Measurements from ENCODE around the gene CCN2. TPM values are rescaled to one million over a fixed set of nuclear protein-coding genes. Genes with fewer than 3 reads are reported as not detected.

Gene CCN2
- total RNA-seq, 1 donor from 2014 or later: 4.1 TPM

DNA sequence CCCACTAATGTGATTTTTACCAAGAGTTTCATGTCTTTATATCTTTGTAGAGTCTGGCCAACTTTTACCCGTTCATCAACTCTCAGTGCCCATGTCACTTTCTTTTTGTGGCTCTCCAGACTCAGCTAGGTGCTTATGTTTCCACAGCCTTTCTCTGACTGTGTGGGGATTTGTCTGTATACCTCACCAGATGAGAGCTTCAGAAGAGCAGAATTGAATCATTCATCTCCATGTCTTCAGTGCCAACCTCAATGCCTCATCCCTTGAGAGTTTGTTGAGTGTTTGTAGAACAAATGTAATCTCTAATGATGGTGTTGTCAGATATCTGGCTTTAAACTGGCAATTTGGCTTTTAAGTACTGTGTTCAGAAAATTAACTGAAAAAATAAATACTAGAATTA lies 16.8 kb upstream of the CCN2 start:
- no peak for FAIRE-seq

GRCh38 chr6:131966443-131966842 lies 15.3 kb upstream of the CCN2 start:
- DNase-seq (ENCODE audit: low spot score in 2 of 2) (no peak), FAIRE-seq (no peak)

More for the DNA sequence above, 16.8 kb upstream of the CCN2 start:
- no peak for DNase-seq (ENCODE audit: low spot score in 2 of 2)

GRCh38 chr6:131963063-131963462 lies 11.9 kb upstream of the CCN2 start:
- no peak for FAIRE-seq

GRCh38 chr6:131960371-131961133 lies 9.4 kb upstream of the CCN2 start:
- DNase-seq (ENCODE audit: low spot score in 2 of 2) (no peak), FAIRE-seq (peak; percentile 66)

More at GRCh38 chr6:131963063-131963462, 11.9 kb upstream of the CCN2 start:
- no peak for DNase-seq (ENCODE audit: low spot score in 2 of 2)

DNA sequence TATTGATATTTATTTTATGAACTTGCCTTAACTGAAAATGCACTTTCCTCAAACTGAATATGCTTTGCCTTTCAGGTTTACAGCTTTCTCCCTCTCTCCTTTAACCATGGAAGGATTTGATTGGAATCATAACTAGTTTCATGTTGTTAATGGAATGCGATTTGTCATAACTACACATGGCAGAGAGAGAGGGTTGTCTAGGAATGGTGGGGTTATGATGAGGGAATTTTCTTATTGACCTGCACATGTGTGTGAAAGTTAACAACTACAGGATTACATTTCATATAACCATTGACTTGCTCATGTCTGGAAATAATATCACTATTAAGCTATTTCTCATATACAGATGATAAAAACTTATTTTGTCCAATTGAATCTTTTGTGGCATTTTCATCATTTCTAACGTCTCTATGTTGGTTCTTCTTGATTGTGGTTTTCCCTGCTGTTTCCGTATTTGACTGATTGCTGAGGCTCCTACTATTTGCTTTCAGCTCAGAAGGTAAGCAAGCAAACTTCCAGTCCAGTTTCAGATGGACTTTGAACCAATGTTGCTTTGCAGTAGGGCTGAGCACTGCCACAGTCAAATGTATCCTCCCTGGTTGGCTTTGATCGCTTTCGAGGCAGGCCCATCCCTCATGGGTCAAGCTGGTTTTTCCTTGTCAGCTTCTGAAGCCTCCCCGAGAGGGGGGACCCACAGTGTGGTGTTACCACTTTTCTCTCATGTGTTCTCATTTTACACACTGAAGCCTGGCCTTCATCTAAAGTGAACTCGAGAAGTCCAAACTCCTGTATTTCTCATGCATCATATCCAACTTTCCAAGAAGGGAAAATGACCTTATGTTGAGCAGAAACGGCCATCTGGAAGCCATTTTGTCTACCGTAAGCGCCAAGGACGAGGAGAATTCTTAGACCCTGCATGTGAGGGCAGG lies 7.6 kb upstream of the CCN2 start:
- DNase-seq (ENCODE audit: low spot score in 2 of 2): no peak
- no peak for FAIRE-seq

- no peak for FAIRE-seq
- DNase-seq (ENCODE audit: low spot score in 2 of 2): no peak
Measured at GRCh38 chr6:131958095-131958494, 6.9 kb upstream of the CCN2 start.

- no peak for FAIRE-seq
- DNase-seq (ENCODE audit: low spot score in 2 of 2): no peak
Measured at GRCh38 chr6:131955876-131956275, 4.7 kb upstream of the CCN2 start.

DNA sequence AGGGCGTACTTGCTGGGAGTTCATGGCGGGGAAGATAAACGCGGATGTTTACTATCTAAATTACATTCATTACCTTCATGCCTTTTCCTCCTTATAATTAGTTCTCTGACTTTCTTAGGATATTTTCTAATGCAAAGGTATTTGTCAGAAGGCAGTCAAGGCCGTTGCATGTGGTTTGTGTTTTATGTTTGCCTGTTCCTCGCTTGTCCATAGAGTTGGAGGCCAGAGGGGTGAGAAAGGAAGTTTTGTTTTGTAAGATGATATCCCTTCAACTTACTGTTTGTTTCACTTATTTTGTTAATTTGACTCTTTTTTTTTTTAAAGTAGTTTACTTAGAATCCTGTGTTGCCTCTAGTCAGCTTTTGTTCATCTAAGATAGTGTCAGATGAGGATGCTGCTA lies 4.0 kb upstream of the CCN2 start:
- FAIRE-seq: no peak
- no peak for DNase-seq (ENCODE audit: low spot score in 2 of 2)

- DNase-seq (ENCODE audit: low spot score in 2 of 2): no peak
- FAIRE-seq: no peak
Measured at GRCh38 chr6:131954775-131955107, 3.6 kb upstream of the CCN2 start.

GRCh38 chr6:131954059-131954774 lies 3.0 kb upstream of the CCN2 start:
- no peak for FAIRE-seq
- no peak for DNase-seq (ENCODE audit: low spot score in 2 of 2)

DNA sequence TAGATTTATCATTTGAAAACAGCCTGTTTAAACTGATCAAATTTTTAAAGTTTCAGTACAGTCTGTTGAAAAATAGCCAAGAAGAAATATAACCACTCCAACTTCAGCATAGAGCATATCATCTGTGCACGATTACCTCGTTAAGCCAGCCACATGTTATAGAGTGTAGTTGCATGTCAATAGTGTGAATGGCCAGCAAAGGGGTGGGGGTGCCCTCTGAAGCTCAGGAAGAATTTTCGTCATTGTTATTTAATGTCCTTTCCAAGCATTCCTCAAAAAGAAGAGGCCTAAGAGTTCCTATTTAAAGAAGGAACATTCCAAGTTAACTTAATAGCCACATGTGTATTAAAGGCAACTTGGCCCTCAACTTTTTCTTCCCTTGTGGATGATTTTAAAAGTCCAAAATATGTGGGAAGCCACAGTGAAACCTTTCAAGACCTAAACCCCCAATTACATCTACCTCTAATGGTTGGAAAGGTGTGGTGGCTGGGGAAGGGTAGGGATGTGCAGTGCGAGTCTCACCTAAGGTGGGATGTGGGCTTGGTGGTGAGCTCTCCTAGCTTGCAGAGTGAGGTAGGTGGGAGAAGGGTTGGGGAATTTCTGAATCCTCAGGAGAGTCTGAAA lies 1.8 kb upstream of the CCN2 start:
- FAIRE-seq: no peak
- no peak for DNase-seq (ENCODE audit: low spot score in 2 of 2)

- no peak for FAIRE-seq
- no peak for DNase-seq (ENCODE audit: low spot score in 2 of 2)
Measured at GRCh38 chr6:131951576-131952230, 531 bp upstream of the CCN2 start.

- peak; percentile 70 to 71 for DNase-seq (ENCODE audit: low spot score in 2 of 2)
- FAIRE-seq: no peak
Measured at GRCh38 chr6:131949909-131950766, 1.0 kb downstream of the CCN2 start.

DNA sequence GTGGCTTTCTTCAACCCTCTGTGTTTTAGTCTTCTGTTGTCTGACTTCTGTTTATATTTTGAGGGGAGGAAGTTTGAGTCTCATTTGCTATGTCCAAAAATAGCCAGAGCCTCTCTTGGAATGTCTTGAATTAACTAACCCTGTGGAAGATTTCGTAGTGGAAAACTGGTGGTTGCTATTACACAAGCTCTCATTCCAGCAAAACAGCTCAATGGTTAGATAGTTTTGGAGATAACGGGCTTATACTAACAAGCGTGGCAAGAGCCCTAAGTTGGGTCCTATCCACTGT lies 1.6 kb downstream of the CCN2 start:
- no peak for DNase-seq (ENCODE audit: low spot score in 2 of 2)
- FAIRE-seq: no peak

DNA sequence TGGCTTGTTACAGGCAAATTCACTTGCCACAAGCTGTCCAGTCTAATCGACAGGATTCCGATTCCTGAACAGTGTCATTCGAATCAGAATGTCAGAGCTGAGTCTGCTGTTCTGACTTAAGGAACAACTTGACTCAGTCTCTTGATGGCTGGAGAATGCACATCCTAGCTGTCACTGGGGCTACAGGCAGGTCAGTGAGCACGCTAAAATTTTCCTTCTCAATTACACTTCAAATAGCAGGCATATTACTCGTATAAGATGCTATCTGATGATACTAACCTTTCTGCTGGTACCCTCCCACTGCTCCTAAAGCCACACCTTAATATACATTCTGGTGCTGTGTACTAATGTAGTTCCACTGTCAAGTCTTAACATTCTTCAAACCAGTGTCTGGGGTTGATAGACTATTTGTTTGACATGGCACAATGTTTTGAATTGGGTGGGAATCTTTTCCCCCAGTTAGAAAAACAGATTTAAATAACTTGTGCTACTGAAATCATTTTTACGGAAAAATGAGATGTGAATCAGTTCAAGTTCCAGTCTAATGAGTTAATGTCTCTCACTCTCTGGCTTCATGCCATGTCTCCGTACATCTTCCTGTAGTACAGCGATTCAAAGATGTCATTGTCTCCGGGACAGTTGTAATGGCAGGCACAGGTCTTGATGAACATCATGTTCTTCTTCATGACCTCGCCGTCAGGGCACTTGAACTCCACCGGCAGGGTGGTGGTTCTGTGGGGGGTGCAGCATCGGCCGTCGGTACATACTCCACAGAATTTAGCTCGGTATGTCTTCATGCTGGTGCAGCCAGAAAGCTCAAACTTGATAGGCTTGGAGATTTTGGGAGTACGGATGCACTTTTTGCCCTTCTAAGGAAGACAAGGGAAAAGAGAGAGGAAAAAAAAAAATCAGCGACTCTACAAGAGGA lies 2.2 kb downstream of the CCN2 start:
- no peak for FAIRE-seq

DNA sequence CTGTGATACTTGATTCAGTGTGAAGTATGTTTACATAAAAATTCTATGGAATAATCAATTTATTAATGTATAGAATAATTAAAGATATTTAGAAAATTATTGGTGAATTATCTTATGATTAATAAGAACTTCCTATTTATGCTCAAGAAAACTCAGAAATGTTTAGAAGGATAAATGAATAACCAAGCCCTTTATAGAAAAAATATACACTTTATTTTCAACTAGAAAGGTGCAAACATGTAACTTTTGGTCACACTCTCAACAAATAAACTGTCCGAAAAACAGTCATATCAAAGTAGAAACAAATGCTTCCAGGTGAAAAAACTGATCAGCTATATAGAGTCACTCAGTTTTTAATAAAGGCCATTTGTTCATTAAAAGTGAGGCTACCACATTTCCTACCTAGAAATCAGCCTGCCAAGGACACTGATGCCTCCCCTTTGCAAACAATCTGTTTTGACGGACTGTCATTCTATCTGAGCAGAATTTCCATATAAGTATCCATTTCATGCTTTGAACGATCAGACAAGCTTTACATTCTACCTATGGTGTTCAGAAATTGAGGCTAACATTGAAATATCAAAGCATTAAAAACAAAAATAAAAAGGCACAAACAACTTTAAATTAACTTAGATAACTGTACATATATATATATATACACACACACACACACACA lies 3.0 kb downstream of the CCN2 start:
- FAIRE-seq: no peak
- DNase-seq (ENCODE audit: low spot score in 2 of 2): no peak

More for the DNA sequence above, 2.2 kb downstream of the CCN2 start:
- DNase-seq (ENCODE audit: low spot score in 2 of 2): no peak

Measured in frontal cortex (tissue), 4 donors.